DMS114 treated with DMSO at 0.1 percent for 48 hours (cell line): ENCODE results near the gene POLR1A.
A peak's percentile ranks its signal among the peaks of the same experiment; 100 is the strongest.

ENCODE experiments used
- DNase-seq: peaks from one replicate; lab custom pipeline; 2025; ENCODE audit not compliant: unreplicated experiment; lab: John Stamatoyannopoulos, UW

POLR1A gene

GRCh38 chr2:86105252-86105968 is at the start of gene POLR1A:
POLR1A (minus strand) TSS chr2:86105886; CDS start chr2:86105776, 110 bp downstream.
- DNase-seq: peak; percentile 97

- DNase-seq: no peak
Observed at GRCh38 chr2:86150502-86150901, 44.8 kb upstream of the POLR1A start.

- DNase-seq: no peak
Observed at GRCh38 chr2:86147793-86148192, 42.1 kb upstream of the POLR1A start.

GRCh38 chr2:86143926-86144685 is 38.4 kb upstream of the POLR1A start:
- DNase-seq: no peak

GRCh38 chr2:86143307-86143706 is 37.6 kb upstream of the POLR1A start:
- DNase-seq: no peak

- DNase-seq: no peak
Observed at GRCh38 chr2:86142436-86143257, 37.0 kb upstream of the POLR1A start.

GRCh38 chr2:86140969-86141392 is 35.3 kb upstream of the POLR1A start:
- DNase-seq: no peak

- DNase-seq: no peak
Observed at GRCh38 chr2:86139981-86140380, 34.3 kb upstream of the POLR1A start.

- DNase-seq: no peak
Observed at GRCh38 chr2:86138736-86139625, 33.3 kb upstream of the POLR1A start.

GRCh38 chr2:86136141-86136540 is 30.5 kb upstream of the POLR1A start:
- no peak for DNase-seq

- DNase-seq: no peak
Observed at GRCh38 chr2:86135653-86136052, 30.0 kb upstream of the POLR1A start.

GRCh38 chr2:86134709-86135108 is 29.0 kb upstream of the POLR1A start:
- no peak for DNase-seq

GRCh38 chr2:86124683-86125082 is 19.0 kb upstream of the POLR1A start:
- no peak for DNase-seq

- DNase-seq: no peak
Observed at GRCh38 chr2:86123328-86123925, 17.7 kb upstream of the POLR1A start.

- DNase-seq: no peak
Observed at GRCh38 chr2:86118130-86118529, 12.4 kb upstream of the POLR1A start.

- no peak for DNase-seq
Observed at GRCh38 chr2:86107031-86107430, 1.3 kb upstream of the POLR1A start.

GRCh38 chr2:86105969-86106945 is 571 bp upstream of the POLR1A start, which contains the start of gene PTCD3:
PTCD3 (plus strand) TSS chr2:86106235; CDS start chr2:86106248, 13 bp downstream.
- peak; percentile 97 for DNase-seq

GRCh38 chr2:86102157-86102556 is 3.5 kb downstream of the POLR1A start:
- no peak for DNase-seq

- DNase-seq: no peak
Observed at GRCh38 chr2:86097913-86098312, 7.8 kb downstream of the POLR1A start.
